HG02678 (cell line): ENCODE results near the gene DDR1.

Experiments
- ATAC-seq: cut with Tn5 transposase; IDR thresholded peaks from one replicate; pipeline ENCODE4 v1.9.1; 2021; ENCODE audit warnings: mild to moderate bottlenecking, moderate library complexity; ENCODE audit not compliant: unreplicated experiment

DDR1 gene

GRCh38 chr6:30942338-30943060, 58.2 kb downstream of the DDR1 start:
- no peak for ATAC-seq

- ATAC-seq, result no peak
These were observed 59.7 kb downstream of the DDR1 start for GRCh38 chr6:30944051-30944450.

DNA sequence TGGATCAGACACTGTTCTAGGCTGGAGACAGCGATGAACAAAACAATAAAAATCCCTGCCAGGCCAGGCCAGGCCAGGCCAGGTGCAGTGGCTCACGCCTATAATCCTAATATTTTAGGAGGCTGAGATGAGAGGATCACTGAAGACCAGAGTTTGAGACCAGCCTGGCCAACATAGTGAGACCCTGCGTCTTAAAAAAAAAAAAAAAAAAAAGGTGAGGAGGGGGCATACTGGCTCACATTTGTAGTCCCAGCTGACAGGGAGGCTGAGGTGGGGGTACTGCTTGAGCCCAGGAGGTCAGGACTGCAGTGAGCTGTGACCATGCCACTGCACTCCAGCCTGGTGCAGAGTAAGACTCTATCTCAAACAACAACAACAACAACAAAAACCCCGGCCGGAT, 61.0 kb downstream of the DDR1 start:
- ATAC-seq, result no peak

- no peak for ATAC-seq
These were observed 62.9 kb downstream of the DDR1 start for GRCh38 chr6:30947231-30947630.

- no peak for ATAC-seq
These were observed 64.5 kb downstream of the DDR1 start for GRCh38 chr6:30948811-30949210.
